Cardiac muscle cell (in vitro differentiated cells and primary cell): ENCODE measurements around the gene ABTB2. TPM values are rescaled to one million over a fixed set of nuclear protein-coding genes. Genes with fewer than 3 reads are reported as not detected.

Experiments used
- DNase-seq, 2 donors: peaks; one replicate each; pipeline versions ENCODE4 v3.0.0 to v3.0.0-alpha.2; 2010 to 2017; ENCODE audit warnings: low read depth in 1 of 2, low spot score in 1 of 2
- H3K27ac ChIP-seq: fragments of 200-600 bp; sonication (generic); 2 replicates; pipeline ENCODE4 v1.5.1; 2016
- H3K27me3 ChIP-seq: fragments of 200-600 bp; sonication (generic); 2 replicates; pipeline ENCODE4 v1.6.0; 2016; ENCODE audit warnings: control low read depth
- H3K36me3 ChIP-seq: fragments of 200-600 bp; sonication (generic); 2 replicates; pipeline ENCODE4 v1.5.1; 2016; ENCODE audit warnings: control low read depth
- H3K4me1 ChIP-seq: fragments of 200-600 bp; sonication (generic); 2 replicates; pipeline ENCODE4 v1.8.1; 2017; ENCODE audit warnings: low read depth, mild to moderate bottlenecking, mixed run types
- H3K4me3 ChIP-seq: fragments of 200-600 bp; sonication (generic); 2 replicates; pipeline ENCODE4 v1.5.1; 2016; ENCODE audit warnings: mild to moderate bottlenecking
- H3K9me3 ChIP-seq: fragments of 200-600 bp; sonication (generic); 2 replicates; pipeline ENCODE4 v1.5.1; 2017; ENCODE audit warnings: low read depth, mild to moderate bottlenecking, control low read depth
- CTCF ChIP-seq: IDR thresholded peaks from 2 replicates; pipeline ENCODE4 v1.5.1; 2012; ENCODE audit warnings: low read depth, mild to moderate bottlenecking, low read length
- polyA plus RNA-seq: library from polyadenylated mRNA; unstranded; fragments of >200 nt; fragmentation: Nextera tagmentation; extraction: Ambion mirVana; gene quantifications from 2 replicates; pipeline ENCODE4 v1.2.1, GENCODE V29; 2016
- total RNA-seq: library from RNA; depleted of rRNA; stranded (reverse); fragments of >200 nt; gene quantifications from 2 replicates; pipeline ENCODE4 v1.2.3, GENCODE V29; 2016

ABTB2 gene
- total and polyA plus RNA-seq, 2 experiments from 2014 or later: 29.0 to 61.3 TPM

DNA sequence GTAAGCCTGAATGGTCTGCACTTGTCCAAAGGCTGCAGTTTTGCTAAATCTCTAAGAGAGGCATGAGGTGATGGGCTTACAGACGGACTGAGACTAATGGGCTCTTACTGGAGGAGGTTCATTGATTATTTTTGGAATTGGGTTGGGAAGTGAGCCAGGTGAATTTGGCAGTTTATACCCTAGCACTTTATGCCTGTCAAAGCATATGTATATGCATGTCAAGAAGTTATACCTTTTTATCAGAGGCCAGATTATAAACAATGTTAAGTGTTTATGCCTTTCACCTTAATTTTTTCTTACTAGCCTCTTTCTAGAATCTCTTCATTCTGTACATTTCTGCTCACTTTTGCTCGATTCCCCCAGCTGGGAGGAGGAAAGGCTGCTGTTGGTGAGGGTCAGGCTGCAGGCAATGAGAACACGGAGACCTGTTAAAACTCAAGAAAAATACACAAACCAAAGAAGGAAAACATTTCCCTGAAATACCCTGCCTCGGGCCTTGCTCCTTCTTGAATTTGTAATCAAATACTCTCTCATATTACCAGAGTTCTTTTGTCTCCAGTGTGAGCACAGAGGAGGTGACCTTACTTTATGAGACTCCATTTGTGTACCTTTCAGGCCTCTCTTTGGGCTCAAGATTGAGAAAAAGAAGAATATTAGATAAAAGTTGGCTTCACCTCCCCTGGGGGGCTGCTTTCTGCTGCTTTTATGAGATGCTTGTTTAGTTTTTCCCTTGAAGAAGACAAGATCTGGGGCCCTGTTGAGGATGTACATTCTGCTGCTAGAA lies 232.7 kb downstream of the ABTB2 start:
- no peak for DNase-seq
- H3K4me3 ChIP-seq: no peak overlapping the region
- TF ChIP-seq CTCF: no peak
- H3K9me3 ChIP-seq: no peaks in the 10 kb centered on the region
- peaks cover 39% of the 10 kb centered on the region for H3K36me3 ChIP-seq
- no peak overlapping the region for H3K27ac ChIP-seq
- no peaks in the 10 kb centered on the region for H3K4me1 ChIP-seq
- H3K27me3 ChIP-seq: no peaks in the 10 kb centered on the region

- no peak for DNase-seq
- Histone ChIP-seq H3K27ac (no peak overlapping the region), H3K4me1 (no peaks in the 10 kb centered on the region), H3K36me3 (peaks cover 61% of the 10 kb centered on the region), H3K27me3 (no peaks in the 10 kb centered on the region), H3K9me3 (no peaks in the 10 kb centered on the region), H3K4me3 (no peak overlapping the region)
- no peak for TF ChIP-seq CTCF
Observed at GRCh38 chr11:34120651-34121050, 237.2 kb downstream of the ABTB2 start.

DNA sequence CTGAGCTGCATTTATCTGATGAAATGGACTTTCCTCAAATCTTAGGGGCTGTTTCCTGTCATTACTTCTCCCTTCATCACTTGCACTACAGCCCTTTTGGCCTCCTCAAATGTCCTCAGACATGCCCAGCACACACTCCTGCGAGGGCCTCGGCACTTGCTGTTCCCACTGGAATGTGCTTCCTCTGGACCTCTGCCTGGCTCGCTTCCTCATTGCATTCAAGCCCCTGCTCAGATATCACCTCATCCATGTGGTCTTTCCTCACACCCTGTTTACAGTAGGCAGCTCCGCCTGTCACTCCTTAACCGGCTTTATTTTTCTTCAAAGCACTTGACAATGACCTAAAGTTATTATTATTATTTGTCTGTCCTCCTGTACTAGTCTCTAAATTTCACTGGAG lies 243.3 kb downstream of the ABTB2 start:
- Histone ChIP-seq H3K36me3 (peaks cover 61% of the 10 kb centered on the region), H3K27ac (no peak overlapping the region), H3K9me3 (no peaks in the 10 kb centered on the region), H3K27me3 (no peaks in the 10 kb centered on the region), H3K4me1 (peaks cover 12% of the 10 kb centered on the region), H3K4me3 (no peak overlapping the region)
- DNase-seq: no peak
- no peak for TF ChIP-seq CTCF

- Histone ChIP-seq H3K27ac (no peak overlapping the region), H3K36me3 (peaks cover 64% of the 10 kb centered on the region), H3K27me3 (no peaks in the 10 kb centered on the region), H3K9me3 (no peaks in the 10 kb centered on the region), H3K4me3 (no peak overlapping the region), H3K4me1 (peaks cover 12% of the 10 kb centered on the region)
- TF ChIP-seq CTCF: no peak
- DNase-seq: no peak
Observed at GRCh38 chr11:34114014-34114413, 243.8 kb downstream of the ABTB2 start.

- Histone ChIP-seq H3K36me3 (peaks cover 42% of the 10 kb centered on the region), H3K27me3 (no peaks in the 10 kb centered on the region), H3K4me1 (peaks cover 12% of the 10 kb centered on the region), H3K27ac (peak overlapping the region; percentile 45), H3K9me3 (no peaks in the 10 kb centered on the region), H3K4me3 (no peak overlapping the region)
- DNase-seq: peak in 1 of 2 donors; percentile 84
- TF ChIP-seq CTCF: no peak
Observed at GRCh38 chr11:34111722-34112270, 246.0 kb downstream of the ABTB2 start.
